OCI-LY3 (cell line): ENCODE data around the gene PBX3.

Experiments used
- H2AFZ ChIP-seq: fragments of 200-600, 300-600 bp; shearing (Covaris generic); 2 replicates; pipeline ENCODE4 v1.6.0; 2014; ENCODE audit warnings: antibody characterized with exemption, low read depth, low read length
- H3K27ac ChIP-seq: fragments of 200-600, 300-600 bp; sonication (generic); 2 replicates; pipeline ENCODE4 v1.5.1; 2014; ENCODE audit warnings: mild to moderate bottlenecking, low read length, moderate library complexity, mixed read lengths
- H3K27me3 ChIP-seq: fragments of 200-600, 300-600 bp; sonication (generic); 2 replicates; pipeline ENCODE4 v1.6.1; 2014; ENCODE audit warnings: low read depth, low read length, mixed read lengths
- H3K36me3 ChIP-seq: fragments of 200-600, 300-600 bp; sonication (generic); replicated peaks from 2 replicates; pipeline ENCODE3; 2014; ENCODE audit warnings: low read depth, low read length, mixed read lengths
- H3K4me1 ChIP-seq: fragments of 300-600, 200-600 bp; sonication (generic); 2 replicates; pipeline ENCODE4 v1.6.1; 2014; ENCODE audit warnings: low read length, mixed read lengths
- H3K4me2 ChIP-seq: fragments of 200-600, 300-600 bp; sonication (generic); 2 replicates; pipeline ENCODE4 v1.6.1; 2014; ENCODE audit warnings: low read length, mixed read lengths
- H3K4me3 ChIP-seq: fragments of 300-600, 200-600 bp; sonication (generic); 2 replicates; pipeline ENCODE4 v1.5.1; 2014; ENCODE audit warnings: antibody characterized with exemption, mild to moderate bottlenecking, low read length, moderate library complexity
- H3K79me2 ChIP-seq: fragments of 300-600, 200-600 bp; shearing (Covaris generic); 2 replicates; pipeline ENCODE4 v1.6.1; 2014; ENCODE audit warnings: mild to moderate bottlenecking, low read length, mixed read lengths
- H3K9ac ChIP-seq: fragments of 300-600, 200-600 bp; shearing (Covaris generic); 2 replicates; pipeline ENCODE4 v1.6.0; 2014; ENCODE audit warnings: mild to moderate bottlenecking, low read length, moderate library complexity
- H3K9me3 ChIP-seq: fragments of 200-600, 300-600 bp; shearing (Covaris generic); 2 replicates; pipeline ENCODE4 v1.6.1; 2014; ENCODE audit warnings: low read length, mixed read lengths; ENCODE audit not compliant: insufficient read depth
- H4K20me1 ChIP-seq: fragments of 200-600, 300-600 bp; sonication (generic); 2 replicates; pipeline ENCODE4 v1.6.1; 2016; ENCODE audit warnings: low read length, mixed read lengths; ENCODE audit not compliant: insufficient read depth
- EZH2phosphoT487 ChIP-seq: fragments of 200-600 bp; shearing (Covaris generic); IDR thresholded peaks from 2 replicates; pipeline ENCODE4 v1.6.1; 2018; ENCODE audit warnings: antibody characterized with exemption, mixed run types, low read depth
- TF ChIP-seq, protein P1 (sequence below): fragments of 200-600, 300-600 bp; sonication (generic); IDR thresholded peaks from 2 replicates; pipeline ENCODE4 v1.5.1; 2014; ENCODE audit warnings: antibody characterized with exemption, low read length, low read depth

Gene PBX3

DNA sequence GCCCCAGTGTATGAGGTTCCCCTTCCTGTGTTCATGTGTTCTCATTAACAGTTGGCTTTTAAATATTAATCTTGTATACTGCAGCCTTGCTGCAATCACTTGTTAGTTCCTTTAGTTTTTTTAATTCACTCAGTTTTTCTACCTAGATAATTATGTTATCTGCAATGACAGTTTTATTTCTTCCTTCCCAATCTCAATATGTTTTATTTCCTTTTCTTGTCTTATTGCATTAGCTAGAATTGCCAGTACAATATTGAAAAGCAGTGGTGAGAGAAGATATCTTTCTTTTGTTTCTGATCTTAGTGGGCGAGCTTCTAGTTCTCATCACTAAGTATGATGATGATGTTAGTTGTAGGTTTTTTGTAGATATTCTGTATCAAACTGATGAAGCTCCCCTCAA lies 232.2 kb downstream of the PBX3 start:
- Histone ChIP-seq H4K20me1 (no peaks in the 10 kb centered on the region), H3K4me3 (no peak overlapping the region), H3K79me2 (no peaks in the 10 kb centered on the region), H3K9me3 (0 out of 2 replicates have a peak, but pooled peaks cover 6% of the 10 kb centered on the region), H2AFZ (no peak overlapping the region), H3K9ac (no peak overlapping the region), H3K27me3 (peaks cover 22% of the 10 kb centered on the region), H3K27ac (no peak overlapping the region), H3K4me2 (no peak overlapping the region), H3K36me3 (no peaks in the 10 kb centered on the region), H3K4me1 (no peaks in the 10 kb centered on the region)
- TF ChIP-seq EZH2phosphoT487: no peak
- TF ChIP-seq, protein P1, sequence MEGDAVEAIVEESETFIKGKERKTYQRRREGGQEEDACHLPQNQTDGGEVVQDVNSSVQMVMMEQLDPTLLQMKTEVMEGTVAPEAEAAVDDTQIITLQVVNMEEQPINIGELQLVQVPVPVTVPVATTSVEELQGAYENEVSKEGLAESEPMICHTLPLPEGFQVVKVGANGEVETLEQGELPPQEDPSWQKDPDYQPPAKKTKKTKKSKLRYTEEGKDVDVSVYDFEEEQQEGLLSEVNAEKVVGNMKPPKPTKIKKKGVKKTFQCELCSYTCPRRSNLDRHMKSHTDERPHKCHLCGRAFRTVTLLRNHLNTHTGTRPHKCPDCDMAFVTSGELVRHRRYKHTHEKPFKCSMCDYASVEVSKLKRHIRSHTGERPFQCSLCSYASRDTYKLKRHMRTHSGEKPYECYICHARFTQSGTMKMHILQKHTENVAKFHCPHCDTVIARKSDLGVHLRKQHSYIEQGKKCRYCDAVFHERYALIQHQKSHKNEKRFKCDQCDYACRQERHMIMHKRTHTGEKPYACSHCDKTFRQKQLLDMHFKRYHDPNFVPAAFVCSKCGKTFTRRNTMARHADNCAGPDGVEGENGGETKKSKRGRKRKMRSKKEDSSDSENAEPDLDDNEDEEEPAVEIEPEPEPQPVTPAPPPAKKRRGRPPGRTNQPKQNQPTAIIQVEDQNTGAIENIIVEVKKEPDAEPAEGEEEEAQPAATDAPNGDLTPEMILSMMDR: no peak

GRCh38 chr9:125982798-125983406 lies 235.7 kb downstream of the PBX3 start:
- Histone ChIP-seq H3K36me3 (no peaks in the 10 kb centered on the region), H3K27me3 (peaks cover 12% of the 10 kb centered on the region), H3K4me2 (no peak overlapping the region), H3K79me2 (no peaks in the 10 kb centered on the region), H3K4me3 (no peak overlapping the region), H2AFZ (no peak overlapping the region), H3K9me3 (0 out of 2 replicates have a peak, but pooled peaks cover 6% of the 10 kb centered on the region), H3K9ac (no peak overlapping the region), H3K4me1 (no peaks in the 10 kb centered on the region), H3K27ac (no peak overlapping the region), H4K20me1 (no peaks in the 10 kb centered on the region)
- TF ChIP-seq, protein P1: no peak
- no peak for TF ChIP-seq EZH2phosphoT487

GRCh38 chr9:125983681-125984080 lies 236.5 kb downstream of the PBX3 start:
- no peak overlapping the region for H3K27ac ChIP-seq
- no peak overlapping the region for H2AFZ ChIP-seq
- no peak overlapping the region for H3K9ac ChIP-seq
- H3K9me3 ChIP-seq: 0 out of 2 replicates have a peak, but pooled peaks cover 6% of the 10 kb centered on the region
- H3K27me3 ChIP-seq: peaks cover 4% of the 10 kb centered on the region; the same call in 1 of the 2 replicates
- H3K4me1 ChIP-seq: no peaks in the 10 kb centered on the region
- H3K36me3 ChIP-seq: no peaks in the 10 kb centered on the region
- H3K4me3 ChIP-seq: no peak overlapping the region
- no peak for TF ChIP-seq EZH2phosphoT487
- TF ChIP-seq, protein P1: no peak
- H3K79me2 ChIP-seq: no peaks in the 10 kb centered on the region
- no peak overlapping the region for H3K4me2 ChIP-seq
- H4K20me1 ChIP-seq: no peaks in the 10 kb centered on the region

DNA sequence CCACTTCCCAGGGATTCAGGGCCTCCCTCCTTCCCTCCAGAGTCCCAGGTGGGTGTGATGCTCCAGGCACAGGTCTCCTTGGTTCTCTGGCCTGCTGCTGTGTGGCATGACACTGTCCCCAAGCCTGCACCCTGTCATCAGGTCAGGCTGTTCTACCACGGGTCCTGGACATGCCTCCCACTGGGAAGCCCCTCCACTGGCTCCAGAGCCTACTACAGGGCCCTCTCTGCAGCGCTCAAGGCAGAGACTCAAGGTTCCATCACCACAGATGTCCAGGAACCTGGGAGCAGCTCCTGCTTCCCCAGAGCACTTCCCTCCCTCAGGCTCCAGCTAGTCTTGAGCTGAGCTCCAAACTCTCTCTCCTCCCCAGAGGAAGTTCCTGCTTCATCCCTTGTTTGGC lies 237.3 kb downstream of the PBX3 start:
- H3K9me3 ChIP-seq: 0 out of 2 replicates have a peak, but pooled peaks cover 3% of the 10 kb centered on the region
- peaks cover 4% of the 10 kb centered on the region; the same call in 1 of the 2 replicates for H3K27me3 ChIP-seq
- H3K27ac ChIP-seq: no peak overlapping the region
- no peak overlapping the region for H3K4me2 ChIP-seq
- H4K20me1 ChIP-seq: no peaks in the 10 kb centered on the region
- H3K4me1 ChIP-seq: no peaks in the 10 kb centered on the region
- no peak overlapping the region for H2AFZ ChIP-seq
- no peak for TF ChIP-seq EZH2phosphoT487
- TF ChIP-seq, protein P1: no peak
- H3K9ac ChIP-seq: no peak overlapping the region
- H3K36me3 ChIP-seq: no peaks in the 10 kb centered on the region
- no peak overlapping the region for H3K4me3 ChIP-seq
- H3K79me2 ChIP-seq: no peaks in the 10 kb centered on the region
